K562 (cell line): ENCODE measurements around the gene SIAE. TPM values are rescaled to one million over a fixed set of nuclear protein-coding genes. Genes with fewer than 3 reads are reported as not detected.

ENCODE experiments used
- ARNT ChIP-seq, 2 experiments: fragments of 450-650 bp; IDR thresholded peaks; 2 replicates each; pipeline ENCODE4 v1.6.1; 2016; ENCODE audit warnings: mild to moderate bottlenecking in 1 of 2
- ATF6 ChIP-seq: sonication (generic); formaldehyde crosslinking; IDR thresholded peaks from 2 replicates; pipeline ENCODE4 v1.4.0; 2020; ENCODE audit warnings: mild to moderate bottlenecking, missing genetic modification reagents
- BCLAF1 ChIP-seq, 2 experiments: fragments of 450-650 bp in 1 of 2; IDR thresholded peaks; 2 replicates each; pipeline ENCODE4 v1.6.1; 2011 to 2017; ENCODE audit warnings: low read depth in 2 of 2, antibody characterized with exemption in 1 of 2, borderline replicate concordance in 1 of 2, low read length in 1 of 2, mild to moderate bottlenecking in 1 of 2, mixed read lengths in 1 of 2; ENCODE audit not compliant: control insufficient read depth in 1 of 2
- CC2D1A ChIP-seq: fragments of 450-650 bp; IDR thresholded peaks from 2 replicates; pipeline ENCODE4 v1.6.1; 2017; ENCODE audit warnings: mild to moderate bottlenecking
- EGR1 ChIP-seq: fragments of 450-650 bp; conservative IDR thresholded peaks from 2 replicates; pipeline ENCODE4 v1.6.1; 2017; ENCODE audit warnings: mild to moderate bottlenecking
- ETV1 ChIP-seq: fragments of 450-650 bp; conservative IDR thresholded peaks from 2 replicates; pipeline ENCODE4 v1.6.1; 2016; ENCODE audit warnings: missing genetic modification characterization, control low read depth, low read depth, missing compliant biosample characterization
- FOXJ3 ChIP-seq: sonication (generic); formaldehyde crosslinking; IDR thresholded peaks from 2 replicates; pipeline ENCODE4 v1.4.0; 2020; ENCODE audit warnings: mild to moderate bottlenecking, missing genetic modification reagents
- HMGN3 ChIP-seq: IDR thresholded peaks from 2 replicates; pipeline ENCODE4 v1.6.1; 2011; ENCODE audit warnings: borderline replicate concordance, low read depth, mild to moderate bottlenecking, mixed read lengths, low read length; ENCODE audit not compliant: insufficient read length; ENCODE audit errors: extremely low read depth
- KLF16 ChIP-seq: IDR thresholded peaks from 2 replicates; pipeline ENCODE4 v1.6.1; 2016; ENCODE audit warnings: antibody characterized with exemption
- NCOA1 ChIP-seq: fragments of 450-650 bp; IDR thresholded peaks from 2 replicates; pipeline ENCODE4 v1.6.1; 2016; ENCODE audit warnings: low read depth
- NR1H2 ChIP-seq: sonication (generic); formaldehyde crosslinking; IDR thresholded peaks from 2 replicates; pipeline ENCODE4 v1.4.0; 2020; ENCODE audit warnings: mild to moderate bottlenecking, missing genetic modification reagents
- PRDM10 ChIP-seq: fragments of 450-650 bp; IDR thresholded peaks from 2 replicates; pipeline ENCODE4 v1.6.1; 2018; ENCODE audit not compliant: partially characterized antibody
- RNF2 ChIP-seq: sonication (generic); IDR thresholded peaks from 2 replicates; pipeline ENCODE4 v1.6.1; 2016
- SUPT5H ChIP-seq: fragments of 450-650 bp; IDR thresholded peaks from 2 replicates; pipeline ENCODE4 v1.6.1; 2016
- TBP ChIP-seq: optimal IDR thresholded peaks from 2 replicates; pipeline ENCODE3; 2011; ENCODE audit warnings: low read depth, low read length, improper control_type of control experiment
- ZBTB17 ChIP-seq: fragments of 450-650 bp; formaldehyde crosslinking; IDR thresholded peaks from 2 replicates; pipeline ENCODE4 v1.4.0; 2020; ENCODE audit warnings: mild to moderate bottlenecking
- ZNF395 ChIP-seq: fragments of 200-800 bp; sonication (Bioruptor generic); IDR thresholded peaks from 2 replicates; pipeline ENCODE4 v1.6.1; 2017; ENCODE audit warnings: missing genetic modification characterization, missing compliant biosample characterization
- polyA plus RNA-seq, 8 experiments: library from polyadenylated mRNA; depleted of rRNA in 4 of 8; stranded (reverse) in 5 of 8; unstranded in 3 of 8; fragments of >200 nt; fragmentation: Nextera tagmentation in 2 of 8; fragmentation: Illumina TruSeq in 1 of 8; extraction: Ambion mirVana in 2 of 8; extraction: Trizol in 1 of 8; gene quantifications; 2 replicates each; pipeline versions ENCODE4 v1.2.1 to v1.2.3, GENCODE V29; 2011 to 2014; ENCODE audit warnings: inconsistent platforms in 1 of 8, missing spikeins in 1 of 8
- total RNA-seq, 7 experiments: library from RNA; depleted of rRNA in 6 of 7; stranded (reverse); fragments of >200 nt in 6 of 7; fragmentation: Illumina TruSeq in 2 of 7; extraction: Trizol in 2 of 7; gene quantifications; 2 replicates each; pipeline versions ENCODE4 v1.2.1 to v1.2.3, GENCODE V29; 2011 to 2021; ENCODE audit warnings: low replicate concordance in 1 of 7

SIAE gene
- total and polyA plus RNA-seq, 9 of the 15 experiments (the other 6 are each of a cell fraction or from before 2014, with no cell fraction given), result 0.89 to 9.6 (median 3.7) TPM

- TF ChIP-seq BCLAF1 (IDR thresholded peaks at IDR 0.05; ENCODE audit: borderline replicate concordance in 1 of 2, control insufficient read depth in 1 of 2, low read depth in 2 of 2, low read length in 1 of 2) (0 out of 4 replicates have a peak, but pooled peaks of 1 of the 2 experiments have one; percentile 51), PRDM10 (peak; percentile 98), NR1H2 (CRISPR knock-in tag) (peak; percentile 46; the same call in 1 of the 2 replicates), EGR1 (peak; percentile 78), SUPT5H (peak; percentile 84), ZNF395 (CRISPR knock-in tag) (peak; percentile 72), ARNT (IDR thresholded peaks at IDR 0.05) (no peak), ATF6 (CRISPR knock-in tag) (0 out of 2 replicates have a peak, but pooled peaks have one; percentile 46), HMGN3 (peak; percentile 79), FOXJ3 (peak; percentile 93), RNF2 (peak; percentile 27; the same call in 1 of the 2 replicates), CC2D1A (peak; percentile 58; the same call in 1 of the 2 replicates), ZBTB17 (CRISPR knock-in tag) (peak; percentile 38; the same call in 1 of the 2 replicates), TBP (peak; percentile 83), NCOA1 (no peak), ETV1 (tag) (peak; percentile 68), KLF16 (peak; percentile 62; the same call in 1 of the 2 replicates)
These were observed at the start of gene SIAE, which contains the start of gene SPA17 (continued) for GRCh38 chr11:124673333-124674167.
